Activated T-helper 2 cell treated with anti-CD3 and anti-CD28 coated beads, Interferon-gamma antibody, Interleukin-2, Interleukin-4, amounts not matched to agents 10 μg/mL and 5 μg/mL and 100 μg/mL, durations not matched to agents 14 hours and 24 hours and 36 hours (primary cell): Measurements from ENCODE around the gene ABCC3. TPM values are rescaled to one million over a fixed set of nuclear protein-coding genes. Genes with fewer than 3 reads are reported as not detected.
"Not testable (repeated sequence)": the region's sequence is repeated elsewhere in the genome, so short reads cannot be mapped to it uniquely, and the experiment has no call there.

ENCODE experiments used
- DNase-seq: peaks from one replicate; pipeline ENCODE4 v3.0.0; 2021; ENCODE audit warnings: low spot score
- H3K27ac Mint-ChIP-seq: one replicate; pipeline ENCODE4 v1.8.0; 2021; ENCODE audit warnings: mixed read lengths
- H3K27me3 Mint-ChIP-seq: one replicate; pipeline ENCODE4 v1.8.0; 2021; ENCODE audit warnings: low read depth, mixed read lengths
- H3K36me3 Mint-ChIP-seq: one replicate; pipeline ENCODE4 v1.8.0; 2021; ENCODE audit warnings: low read depth, mixed read lengths
- H3K4me1 Mint-ChIP-seq: one replicate; pipeline ENCODE4 v1.8.0; 2021; ENCODE audit warnings: low read depth, mixed read lengths
- H3K4me3 Mint-ChIP-seq: one replicate; pipeline ENCODE4 v1.8.0; 2021; ENCODE audit warnings: low read depth, mild to moderate bottlenecking, moderate library complexity, mixed read lengths
- H3K9me3 Mint-ChIP-seq: one replicate; pipeline ENCODE4 v1.8.0; 2021; ENCODE audit warnings: mixed read lengths
- intact Hi-C: fragments of 100-400 bp; cut with micrococcal nuclease; formaldehyde crosslinking; loops from one replicate; pipeline ENCODE4 v1.15.1; 2023
- total RNA-seq: library from RNA; stranded (reverse); gene quantifications from 2 replicates; pipeline ENCODE4 v1.2.3, GENCODE V29; 2022

The ABCC3 gene
- total RNA-seq, 1 donor from 2014 or later, result not detected

- intact Hi-C loops, result no loop called here
- H3K4me3 Mint-ChIP-seq, result no peak overlapping the region
These were observed 57.9 kb downstream of the ABCC3 start for GRCh38 chr17:50692448-50693035.

GRCh38 chr17:50693036-50693682 is 58.5 kb downstream of the ABCC3 start:
- Mint-ChIP-seq H3K27me3 (no peaks in the 10 kb centered on the region), H3K4me3 (no peak overlapping the region), H3K36me3 (peaks cover 48% of the 10 kb centered on the region), H3K27ac (no peak overlapping the region), H3K4me1 (peaks cover 2% of the 10 kb centered on the region), H3K9me3 (no peaks in the 10 kb centered on the region)
- intact Hi-C loops, result no loop called here
- no peak for DNase-seq

More at GRCh38 chr17:50692448-50693035, 57.9 kb downstream of the ABCC3 start:
- Mint-ChIP-seq H3K27ac (no peak overlapping the region), H3K9me3 (no peaks in the 10 kb centered on the region), H3K4me1 (peaks cover 2% of the 10 kb centered on the region), H3K36me3 (peaks cover 42% of the 10 kb centered on the region), H3K27me3 (no peaks in the 10 kb centered on the region)
- no peak for DNase-seq

- intact Hi-C loops, result loop anchor here (5.0 kb wide), 1 partner anchor 64 kb away; the partner anchor contains the start of gene ABCC3
- no peak for DNase-seq
These were observed 61.7 kb downstream of the ABCC3 start for GRCh38 chr17:50696365-50696879.

GRCh38 chr17:50697062-50697461 is 62.4 kb downstream of the ABCC3 start:
- H3K36me3 Mint-ChIP-seq, result peaks cover 81% of the 10 kb centered on the region
- intact Hi-C loops, result loop anchor here (5.0 kb wide), 1 partner anchor 65 kb away; the partner anchor contains the start of gene ABCC3
- no peak overlapping the region for H3K27ac Mint-ChIP-seq
- peaks cover 11% of the 10 kb centered on the region for H3K4me1 Mint-ChIP-seq
- no peaks in the 10 kb centered on the region for H3K9me3 Mint-ChIP-seq
- H3K4me3 Mint-ChIP-seq, result no peak overlapping the region
- no peaks in the 10 kb centered on the region for H3K27me3 Mint-ChIP-seq
- DNase-seq, result no peak

More at GRCh38 chr17:50696365-50696879, 61.7 kb downstream of the ABCC3 start:
- peaks cover 76% of the 10 kb centered on the region for H3K36me3 Mint-ChIP-seq
- no peaks in the 10 kb centered on the region for H3K9me3 Mint-ChIP-seq
- H3K4me1 Mint-ChIP-seq, result peaks cover 8% of the 10 kb centered on the region
- no peak overlapping the region for H3K4me3 Mint-ChIP-seq
- H3K27me3 Mint-ChIP-seq, result no peaks in the 10 kb centered on the region
- no peak overlapping the region for H3K27ac Mint-ChIP-seq

- intact Hi-C loops, result loop anchor here (5.0 kb wide), 1 partner anchor 65 kb away; the partner anchor contains the start of gene ABCC3
- Mint-ChIP-seq H3K27me3 (no peaks in the 10 kb centered on the region), H3K27ac (no peak overlapping the region), H3K4me3 (no peak overlapping the region), H3K4me1 (peaks cover 11% of the 10 kb centered on the region), H3K9me3 (no peaks in the 10 kb centered on the region), H3K36me3 (peaks cover 76% of the 10 kb centered on the region)
- no peak for DNase-seq
These were observed 63.1 kb downstream of the ABCC3 start for GRCh38 chr17:50697663-50698272.

GRCh38 chr17:50699410-50699809 is 64.7 kb downstream of the ABCC3 start:
- Mint-ChIP-seq H3K27ac (no peak overlapping the region), H3K4me1 (peaks cover 19% of the 10 kb centered on the region), H3K4me3 (no peak overlapping the region), H3K9me3 (no peaks in the 10 kb centered on the region), H3K36me3 (peaks cover 80% of the 10 kb centered on the region), H3K27me3 (no peaks in the 10 kb centered on the region)
- no peak for DNase-seq
- intact Hi-C loops, result loop anchor here (5.0 kb wide), 1 partner anchor 67 kb away; the partner anchor contains the start of gene ABCC3

GRCh38 chr17:50703162-50703561 is 68.5 kb downstream of the ABCC3 start:
- H3K36me3 Mint-ChIP-seq, result peaks cover 61% of the 10 kb centered on the region
- intact Hi-C loops, result loop anchor here (10.0 kb wide), 1 partner anchor 218 kb away; no protein-coding TSS in a partner anchor
- peaks cover 23% of the 10 kb centered on the region for H3K4me1 Mint-ChIP-seq
- H3K27me3 Mint-ChIP-seq, result no peaks in the 10 kb centered on the region
- H3K4me3 Mint-ChIP-seq, result no peak overlapping the region
- no peak overlapping the region for H3K27ac Mint-ChIP-seq
- DNase-seq, result no peak
- H3K9me3 Mint-ChIP-seq, result no peaks in the 10 kb centered on the region

GRCh38 chr17:50707289-50708049 is 72.8 kb downstream of the ABCC3 start, which contains the start of gene ANKRD40:
Gene ANKRD40 (minus strand): TSS chr17:50707914. CDS start chr17:50707654, 260 bp downstream.
- DNase-seq, result peak; percentile 91
- Mint-ChIP-seq H3K4me1 (peaks cover 28% of the 10 kb centered on the region), H3K9me3 (no peaks in the 10 kb centered on the region), H3K36me3 (peaks cover 28% of the 10 kb centered on the region), H3K27ac (peak within 1 kb of the TSS; percentile 95), H3K27me3 (peaks cover 3% of the 10 kb centered on the region), H3K4me3 (peak within 1 kb of the TSS; percentile 94)
- intact Hi-C loops, result loop anchor here (1.0 to 10.0 kb wide), 4 partner anchors 12 to 223 kb away; partner anchors contain the start of genes LUC7L3, SPATA20 and TOB1

- H3K4me1 Mint-ChIP-seq, result peaks cover 26% of the 10 kb centered on the region
- peaks cover 8% of the 10 kb centered on the region for H3K27me3 Mint-ChIP-seq
- intact Hi-C loops, result loop anchor here (1.0 to 10.0 kb wide), 4 partner anchors 11 to 224 kb away; partner anchors contain the start of genes LUC7L3, SPATA20 and TOB1
- peak overlapping the region; percentile 83 for H3K4me3 Mint-ChIP-seq
- no peaks in the 10 kb centered on the region for H3K9me3 Mint-ChIP-seq
- H3K27ac Mint-ChIP-seq, result peak overlapping the region; percentile 92
- peaks cover 25% of the 10 kb centered on the region for H3K36me3 Mint-ChIP-seq
- DNase-seq, result peak; percentile 20
These were observed 73.6 kb downstream of the ABCC3 start for GRCh38 chr17:50708050-50709000.

- not testable (repeated sequence) for H3K27me3 Mint-ChIP-seq, DNase-seq, H3K9me3 Mint-ChIP-seq
- H3K27ac Mint-ChIP-seq, result peak overlapping the region; percentile 92
- peaks cover 19% of the 10 kb centered on the region for H3K4me1 Mint-ChIP-seq
- H3K36me3 Mint-ChIP-seq, result peaks cover 18% of the 10 kb centered on the region
- H3K4me3 Mint-ChIP-seq, result peak overlapping the region; percentile 83
- intact Hi-C loops, result loop anchor here (5.0 to 10.0 kb wide), 3 partner anchors 158 to 224 kb away; partner anchors contain the start of genes SPATA20 and TOB1
These were observed 74.4 kb downstream of the ABCC3 start for GRCh38 chr17:50709053-50709452.

- Mint-ChIP-seq H3K4me3 (peak overlapping the region; percentile 22), H3K27ac (peak overlapping the region; percentile 30), H3K36me3 (peaks cover 10% of the 10 kb centered on the region), H3K9me3 (no peaks in the 10 kb centered on the region), H3K4me1 (peaks cover 18% of the 10 kb centered on the region), H3K27me3 (peaks cover 8% of the 10 kb centered on the region)
- intact Hi-C loops, result no loop called here
- no peak for DNase-seq
These were observed 75.3 kb downstream of the ABCC3 start for GRCh38 chr17:50710025-50710424.
